MM.1S (cell line): ENCODE results near the gene FREM1.

Source experiments
- DNase-seq: peaks from one replicate; pipeline ENCODE4 v3.0.0-alpha.2; 2015
- H2AFZ ChIP-seq: fragments of 300-600 bp; sonication (generic); 2 replicates; pipeline ENCODE4 v1.6.0; 2016; ENCODE audit warnings: antibody characterized with exemption, low read length
- H3F3A ChIP-seq: fragments of 300-600 bp; sonication (generic); 2 replicates; pipeline ENCODE4 v1.6.1; 2016; ENCODE audit warnings: mild to moderate bottlenecking, antibody characterized with exemption, low read length, moderate library complexity, mixed read lengths; ENCODE audit not compliant: insufficient read depth
- H3K27ac ChIP-seq: fragments of 300-600 bp; sonication (generic); 2 replicates; pipeline ENCODE4 v1.5.1; 2016; ENCODE audit warnings: mild to moderate bottlenecking, low read length
- H3K27me3 ChIP-seq: fragments of 300-600 bp; sonication (generic); replicated peaks from 2 replicates; pipeline ENCODE4 v1.6.0; 2016; ENCODE audit warnings: low read length; ENCODE audit not compliant: insufficient read depth
- H3K36me3 ChIP-seq: fragments of 300-600 bp; sonication (generic); replicated peaks from 2 replicates; pipeline ENCODE4 v1.6.1; 2016; ENCODE audit warnings: mild to moderate bottlenecking, low read length, mixed read lengths; ENCODE audit not compliant: insufficient read depth
- H3K4me1 ChIP-seq: fragments of 300-600 bp; sonication (generic); 2 replicates; pipeline ENCODE4 v1.6.1; 2016; ENCODE audit warnings: low read length, mixed read lengths
- H3K4me2 ChIP-seq: fragments of 300-600 bp; sonication (generic); 2 replicates; pipeline ENCODE4 v1.6.0; 2016; ENCODE audit warnings: low read depth, low read length
- H3K4me3 ChIP-seq: fragments of 300-600 bp; sonication (generic); 2 replicates; pipeline ENCODE4 v1.5.1; 2016; ENCODE audit warnings: low read length, mixed read lengths
- H3K79me2 ChIP-seq: fragments of 300-600 bp; sonication (generic); 2 replicates; pipeline ENCODE4 v1.6.1; 2016; ENCODE audit warnings: mixed run types, low read length, mixed read lengths
- H3K9ac ChIP-seq: fragments of 300-600 bp; sonication (generic); 2 replicates; pipeline ENCODE4 v1.6.1; 2016; ENCODE audit warnings: low read length, mixed read lengths
- H3K9me2 ChIP-seq: fragments of 300-600 bp; sonication (generic); replicated peaks from 2 replicates; pipeline ENCODE4 v1.6.1; 2016; ENCODE audit warnings: mild to moderate bottlenecking, low read length, mixed read lengths; ENCODE audit not compliant: insufficient read depth
- H3K9me3 ChIP-seq: fragments of 300-600 bp; sonication (generic); replicated peaks from 2 replicates; pipeline ENCODE4 v1.6.1; 2016; ENCODE audit warnings: mild to moderate bottlenecking, low read length, mixed read lengths; ENCODE audit not compliant: insufficient read depth
- H4K20me1 ChIP-seq: fragments of 300-600 bp; sonication (generic); 2 replicates; pipeline ENCODE4 v1.6.1; 2016; ENCODE audit warnings: mild to moderate bottlenecking, low read length, moderate library complexity, mixed read lengths; ENCODE audit not compliant: insufficient read depth
- CTCF ChIP-seq: fragments of 300-600 bp; sonication (generic); IDR thresholded peaks from 2 replicates; pipeline ENCODE4 v1.5.1; 2016; ENCODE audit warnings: antibody characterized with exemption, low read length, mixed read lengths
- EZH2 ChIP-seq: fragments of 300-600 bp; sonication (generic); optimal IDR thresholded peaks from 2 replicates; pipeline ENCODE3; 2017; ENCODE audit warnings: low read depth, mild to moderate bottlenecking, antibody characterized with exemption, low read length, mixed read lengths
- EZH2phosphoT487 ChIP-seq: fragments of 300-600 bp; sonication (generic); IDR thresholded peaks from 2 replicates; pipeline ENCODE4 v1.6.1; 2018; ENCODE audit warnings: antibody characterized with exemption, low read length

FREM1 gene

GRCh38 chr9:14780693-14781092, 129.5 kb downstream of the FREM1 start:
- DNase-seq, result no peak
- Histone ChIP-seq H2AFZ (no peak overlapping the region), H3K4me2 (no peak overlapping the region), H3K27me3 (no peaks in the 10 kb centered on the region), H3K9me3 (no peaks in the 10 kb centered on the region), H3K4me3 (no peak overlapping the region), H4K20me1 (no peaks in the 10 kb centered on the region), H3K4me1 (no peaks in the 10 kb centered on the region), H3K9ac (no peak overlapping the region), H3K27ac (no peak overlapping the region), H3K79me2 (no peaks in the 10 kb centered on the region), H3F3A (no peaks in the 10 kb centered on the region), H3K9me2 (no peaks in the 10 kb centered on the region), H3K36me3 (no peaks in the 10 kb centered on the region)
- TF ChIP-seq CTCF, result no peak

DNA sequence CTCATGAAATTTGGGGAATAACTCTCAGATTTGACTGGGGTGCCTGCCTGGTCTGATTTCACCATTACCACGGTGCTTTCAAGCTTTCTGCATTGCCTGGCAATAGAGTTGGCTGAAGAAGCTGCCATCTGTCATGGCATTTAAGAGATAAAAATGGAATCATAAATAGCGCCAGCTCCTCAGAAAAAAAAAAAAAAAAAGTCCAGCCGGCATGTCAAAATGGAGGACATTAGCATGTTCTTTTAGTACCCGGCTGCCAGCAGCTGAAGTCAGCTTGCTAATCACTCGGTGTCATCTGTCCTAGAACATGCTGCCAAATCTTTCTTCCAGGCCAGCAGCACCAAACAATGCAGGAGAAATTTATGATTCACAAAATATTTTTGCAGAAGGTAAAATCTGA, 130.0 kb downstream of the FREM1 start:
- no peaks in the 10 kb centered on the region for H3K27me3 ChIP-seq
- H3K79me2 ChIP-seq, result no peaks in the 10 kb centered on the region
- H2AFZ ChIP-seq, result no peak overlapping the region
- no peaks in the 10 kb centered on the region for H3K4me1 ChIP-seq
- H3K36me3 ChIP-seq, result no peaks in the 10 kb centered on the region
- no peak overlapping the region for H3K27ac ChIP-seq
- H3K4me3 ChIP-seq, result no peak overlapping the region
- H3K9me2 ChIP-seq, result no peaks in the 10 kb centered on the region
- no peaks in the 10 kb centered on the region for H3F3A ChIP-seq
- DNase-seq, result no peak
- TF ChIP-seq EZH2 (no peak), CTCF (no peak), EZH2phosphoT487 (no peak)
- H3K9me3 ChIP-seq, result no peaks in the 10 kb centered on the region
- H3K4me2 ChIP-seq, result no peak overlapping the region
- no peaks in the 10 kb centered on the region for H4K20me1 ChIP-seq
- H3K9ac ChIP-seq, result no peak overlapping the region

DNA sequence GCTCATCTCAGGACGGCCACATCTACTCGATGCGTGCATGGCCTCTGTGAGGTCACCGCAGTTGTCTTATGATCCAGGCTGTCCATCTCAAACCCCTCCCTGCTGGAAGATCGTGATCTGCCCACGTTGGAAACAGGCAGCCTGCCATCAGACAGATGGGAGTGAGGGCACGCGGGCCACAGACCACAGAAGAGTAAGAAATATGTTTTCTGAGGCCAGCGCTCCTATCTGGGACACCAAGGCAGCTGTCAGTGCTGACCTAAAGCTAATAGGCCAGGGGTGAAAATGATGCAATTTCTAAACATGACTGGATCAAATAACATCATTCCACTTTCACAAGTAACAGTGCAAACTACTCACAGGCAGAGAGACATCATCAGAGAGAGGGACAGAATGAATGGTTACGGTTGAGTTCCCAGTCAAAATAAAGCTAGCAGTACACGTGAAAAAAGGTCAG, 130.6 kb downstream of the FREM1 start:
- no peaks in the 10 kb centered on the region for H3K9me3 ChIP-seq
- no peak overlapping the region for H3K9ac ChIP-seq
- no peaks in the 10 kb centered on the region for H3K36me3 ChIP-seq
- H3K4me3 ChIP-seq, result no peak overlapping the region
- no peaks in the 10 kb centered on the region for H3K4me1 ChIP-seq
- H4K20me1 ChIP-seq, result no peaks in the 10 kb centered on the region
- no peak overlapping the region for H3K4me2 ChIP-seq
- H3K9me2 ChIP-seq, result no peaks in the 10 kb centered on the region
- no peak for TF ChIP-seq EZH2phosphoT487
- TF ChIP-seq CTCF, result no peak
- no peak for TF ChIP-seq EZH2
- no peak for DNase-seq
- H2AFZ ChIP-seq, result no peak overlapping the region
- no peaks in the 10 kb centered on the region for H3F3A ChIP-seq
- H3K27me3 ChIP-seq, result no peaks in the 10 kb centered on the region
- no peaks in the 10 kb centered on the region for H3K79me2 ChIP-seq
- no peak overlapping the region for H3K27ac ChIP-seq

GRCh38 chr9:14778565-14778964, 131.7 kb downstream of the FREM1 start:
- Histone ChIP-seq H3K9ac (no peak overlapping the region), H3K4me3 (no peak overlapping the region), H4K20me1 (no peaks in the 10 kb centered on the region), H3K4me2 (no peak overlapping the region), H3K4me1 (no peaks in the 10 kb centered on the region), H3K36me3 (no peaks in the 10 kb centered on the region), H3K9me3 (no peaks in the 10 kb centered on the region), H3F3A (no peaks in the 10 kb centered on the region), H3K79me2 (no peaks in the 10 kb centered on the region), H3K27ac (no peak overlapping the region), H2AFZ (no peak overlapping the region), H3K9me2 (no peaks in the 10 kb centered on the region), H3K27me3 (no peaks in the 10 kb centered on the region)
- DNase-seq, result no peak
- no peak for TF ChIP-seq CTCF
- TF ChIP-seq EZH2, result no peak
- no peak for TF ChIP-seq EZH2phosphoT487
